GM19467 (cell line): Measurements from ENCODE around the gene TULP3.

Experiments used
- ATAC-seq: cut with Tn5 transposase; IDR thresholded peaks from one replicate; pipeline ENCODE4 v1.9.1; 2021; ENCODE audit warnings: mild to moderate bottlenecking, moderate library complexity; ENCODE audit not compliant: unreplicated experiment

TULP3 gene

DNA sequence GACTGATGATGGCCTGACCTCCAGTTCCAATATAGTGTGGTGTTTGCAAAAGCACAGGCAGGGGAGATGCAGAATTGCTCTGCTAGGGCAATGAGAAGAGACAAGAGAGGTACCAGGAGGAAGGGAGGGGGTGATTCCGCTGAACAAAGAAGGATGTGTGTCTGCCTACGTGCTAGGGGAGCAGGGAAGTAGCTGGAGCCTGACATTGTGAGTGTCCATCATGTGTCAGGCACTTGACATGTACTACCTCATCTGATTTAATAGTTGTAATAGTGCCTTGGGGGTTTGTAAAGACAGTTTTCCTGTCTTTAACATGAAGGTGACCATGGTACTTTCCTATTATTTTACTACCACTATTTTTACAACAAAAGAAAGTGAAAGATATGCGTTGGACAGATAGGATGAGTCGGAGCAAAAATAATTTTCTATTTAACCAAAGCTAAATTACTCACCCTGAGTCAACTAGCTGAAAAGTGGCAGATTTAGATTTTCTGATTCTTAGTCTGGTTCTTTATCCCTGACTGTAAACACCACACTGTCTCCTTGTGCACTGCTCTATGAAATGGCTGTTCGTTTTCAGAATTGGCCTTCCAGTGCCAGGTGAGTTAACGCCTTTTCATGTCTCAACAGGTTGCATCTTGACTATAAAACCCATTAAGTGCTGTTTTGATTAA lies 34.8 kb downstream of the TULP3 start:
- no peak for ATAC-seq

DNA sequence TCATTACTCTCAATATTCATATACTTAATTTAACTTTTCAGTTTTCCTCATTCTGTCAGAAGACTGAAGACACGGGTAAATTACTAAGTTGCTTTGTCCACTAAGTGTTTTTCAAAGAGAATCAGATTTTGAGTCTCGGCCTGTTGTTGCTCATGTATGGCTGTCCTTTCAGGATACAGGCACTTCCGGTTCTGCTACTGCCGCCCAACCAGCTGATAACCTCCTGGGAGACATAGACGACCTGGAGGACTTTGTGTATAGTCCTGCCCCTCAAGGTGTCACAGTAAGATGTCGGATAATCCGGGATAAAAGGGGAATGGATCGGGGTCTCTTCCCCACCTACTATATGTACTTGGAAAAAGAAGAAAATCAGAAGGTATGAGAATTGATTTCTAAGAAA lies 40.2 kb downstream of the TULP3 start:
- no peak for ATAC-seq

DNA sequence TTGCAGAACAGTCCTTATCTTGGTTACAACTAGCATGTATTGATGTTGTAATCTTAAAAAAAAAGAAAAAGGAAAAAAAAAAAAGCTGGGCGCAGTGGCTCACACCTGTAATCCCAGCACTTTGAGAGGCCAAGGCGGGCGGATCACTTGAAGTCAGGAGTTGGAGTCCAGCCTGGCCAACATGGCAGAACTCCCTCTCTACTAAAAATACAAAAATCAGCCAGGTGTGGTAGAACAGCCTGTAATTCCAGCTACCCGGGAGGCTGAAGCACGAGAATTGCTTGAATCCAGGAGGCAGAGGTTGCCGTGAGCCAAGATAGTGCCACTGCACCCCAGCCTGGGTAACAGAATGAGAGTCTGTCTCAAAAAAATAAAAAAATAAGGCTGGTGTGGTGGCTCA lies 42.9 kb downstream of the TULP3 start:
- no peak for ATAC-seq

DNA sequence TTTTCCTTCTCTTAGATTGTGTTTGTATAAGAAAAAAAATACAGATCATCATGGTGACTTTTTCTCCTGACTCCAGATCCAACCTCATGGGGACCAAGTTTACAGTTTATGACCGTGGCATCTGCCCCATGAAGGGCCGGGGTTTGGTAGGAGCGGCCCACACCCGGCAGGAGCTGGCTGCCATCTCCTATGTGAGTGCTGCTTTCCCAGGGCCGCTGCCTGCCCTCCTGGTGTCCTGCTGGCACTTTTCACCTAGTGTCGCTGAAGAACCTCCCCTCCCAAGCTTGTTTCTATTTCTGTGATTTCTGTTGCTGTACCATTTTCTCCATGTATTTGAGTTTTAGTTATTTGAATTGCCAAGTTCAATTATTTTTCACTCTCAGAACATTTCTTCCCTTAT lies 43.7 kb downstream of the TULP3 start:
- no peak for ATAC-seq

DNA sequence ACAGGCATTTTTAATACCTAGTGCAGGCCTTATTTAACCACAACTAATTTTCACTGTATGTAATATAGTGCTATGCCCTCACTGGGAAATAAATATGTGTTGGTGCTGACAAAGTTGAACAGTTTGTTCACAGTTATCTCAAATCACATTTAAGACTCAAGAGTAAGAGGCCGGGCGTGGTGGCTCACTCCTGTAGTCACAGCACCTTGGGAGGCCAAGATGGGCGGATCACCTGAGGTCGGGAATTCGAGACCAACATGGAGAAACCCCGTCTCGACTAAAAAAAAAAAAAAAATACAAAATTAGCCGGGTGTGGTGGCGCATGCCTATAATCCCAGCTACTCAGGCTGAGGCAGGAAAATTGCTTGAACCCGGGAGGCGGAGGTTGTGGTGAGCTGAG lies 45.6 kb downstream of the TULP3 start:
- ATAC-seq = no peak

DNA sequence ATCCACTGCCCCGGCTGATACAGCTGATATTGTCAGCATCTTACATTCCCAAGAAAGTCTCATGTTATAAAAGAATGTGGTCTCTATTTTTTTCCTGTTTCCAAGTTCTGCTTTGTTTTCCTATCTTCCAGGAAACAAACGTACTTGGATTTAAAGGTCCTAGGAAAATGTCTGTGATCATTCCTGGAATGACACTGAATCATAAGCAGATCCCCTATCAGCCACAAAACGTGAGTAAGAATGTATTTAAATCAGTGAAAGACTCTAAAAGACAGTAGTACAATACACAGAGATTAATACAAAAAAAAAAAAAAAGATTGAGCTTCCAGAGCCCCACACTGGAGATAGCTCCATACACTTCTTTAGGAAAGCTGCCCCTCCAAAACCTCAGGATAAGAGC lies 46.8 kb downstream of the TULP3 start:
- no peak for ATAC-seq

DNA sequence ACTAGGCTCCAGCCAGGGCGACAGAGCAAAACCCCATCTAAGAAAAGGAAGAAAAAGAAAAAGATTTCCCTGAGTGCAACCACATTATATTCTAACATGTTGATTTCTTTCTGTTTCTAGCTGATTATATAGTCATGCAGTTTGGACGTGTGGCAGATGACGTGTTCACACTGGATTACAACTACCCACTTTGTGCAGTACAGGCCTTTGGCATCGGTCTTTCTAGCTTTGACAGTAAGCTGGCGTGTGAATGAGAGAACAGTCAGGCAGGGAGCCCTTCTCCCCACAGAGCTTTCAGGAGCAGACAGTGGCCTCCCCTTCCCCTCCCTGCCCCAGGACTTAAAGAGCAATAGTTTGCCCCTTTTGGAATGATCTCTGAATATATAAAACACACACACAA lies 48.5 kb downstream of the TULP3 start:
- no peak for ATAC-seq

DNA sequence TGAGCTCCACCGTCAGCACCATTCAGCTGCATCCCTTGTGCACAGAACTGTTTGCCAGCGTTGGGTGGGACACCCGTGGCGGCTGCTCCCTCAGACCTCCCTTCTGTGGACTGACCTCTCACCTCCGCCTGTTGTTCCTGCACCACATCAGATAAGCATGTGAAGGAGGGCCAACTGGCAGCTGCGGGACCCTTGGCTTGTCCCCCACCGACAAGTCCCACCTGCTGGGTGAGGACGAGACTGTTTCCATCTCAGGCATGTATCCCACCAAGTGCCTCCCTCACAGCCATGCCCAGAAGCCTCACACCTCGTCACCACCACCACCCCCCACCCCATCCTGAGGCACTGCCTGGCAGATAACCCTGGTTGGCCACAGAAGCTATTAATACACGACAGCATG lies 49.9 kb downstream of the TULP3 start:
- ATAC-seq = no peak

DNA sequence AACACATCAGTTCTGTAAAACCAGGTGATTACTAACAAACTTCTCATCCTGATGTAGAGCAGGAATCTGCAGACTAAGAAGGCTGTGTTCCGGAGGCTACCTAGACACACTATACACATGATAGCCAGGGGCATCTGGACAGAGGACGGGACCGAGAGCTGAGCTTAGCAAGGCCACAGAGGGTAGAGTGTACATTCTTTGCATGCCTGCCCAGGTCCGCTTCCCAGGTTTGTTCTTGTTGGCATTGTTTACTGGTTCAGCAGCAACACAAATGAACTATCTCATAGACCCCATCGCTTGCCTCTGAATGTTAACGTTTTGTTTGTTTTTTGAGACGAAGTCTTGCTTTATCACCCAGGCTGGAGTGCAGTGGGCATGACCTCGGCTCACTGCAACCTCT lies 50.8 kb downstream of the TULP3 start:
- ATAC-seq = no peak

DNA sequence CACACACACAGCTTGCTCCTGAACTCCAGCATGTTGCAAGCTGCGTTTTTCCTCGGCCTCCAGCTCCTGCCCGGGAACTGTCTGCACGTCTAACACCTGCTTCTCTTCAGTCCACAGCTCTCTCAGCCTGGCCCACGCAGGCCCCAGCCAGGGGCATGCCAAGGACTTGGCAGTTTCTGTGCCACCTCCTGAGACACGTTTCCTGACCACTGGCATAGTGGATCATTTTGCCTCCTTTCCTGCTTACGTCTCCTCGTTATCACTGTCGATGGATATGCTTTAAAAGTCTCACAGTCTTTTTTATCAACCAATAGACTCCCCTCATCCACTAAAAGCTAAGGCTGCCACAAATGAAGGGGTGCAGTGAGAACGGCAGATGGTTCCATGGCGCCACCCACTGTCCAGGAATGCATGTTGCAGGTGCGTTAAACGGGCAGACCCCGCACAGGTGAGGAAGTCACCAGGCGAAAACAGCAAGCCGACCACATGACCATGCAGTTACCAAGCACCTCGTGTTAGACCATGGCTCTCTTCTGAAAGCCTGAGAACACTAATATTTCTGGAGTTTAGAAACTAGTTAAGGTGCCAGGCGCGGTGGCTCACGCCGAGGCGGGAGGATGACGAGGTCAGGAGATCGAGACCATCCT lies 53.8 kb downstream of the TULP3 start:
- ATAC-seq = no peak

DNA sequence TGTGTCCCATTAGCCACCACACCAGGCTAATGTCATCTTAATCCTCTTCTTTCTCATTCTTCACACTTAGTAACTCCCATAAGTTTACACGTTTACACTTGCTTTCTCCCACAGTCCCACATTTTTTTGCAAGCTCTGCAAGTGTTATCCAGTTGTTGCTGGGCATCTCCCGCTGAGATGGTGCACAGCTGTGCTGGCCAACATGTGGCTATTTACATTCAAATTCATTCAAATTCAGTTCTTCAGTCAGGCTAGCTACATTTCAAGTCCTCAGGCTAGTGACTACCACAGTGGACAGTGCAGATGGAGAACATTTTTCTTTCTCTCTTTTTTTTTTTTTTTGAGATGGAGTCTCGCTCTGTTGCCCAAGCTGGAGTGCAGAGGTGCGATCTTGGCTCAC lies 58.7 kb downstream of the TULP3 start:
- ATAC-seq = no peak

DNA sequence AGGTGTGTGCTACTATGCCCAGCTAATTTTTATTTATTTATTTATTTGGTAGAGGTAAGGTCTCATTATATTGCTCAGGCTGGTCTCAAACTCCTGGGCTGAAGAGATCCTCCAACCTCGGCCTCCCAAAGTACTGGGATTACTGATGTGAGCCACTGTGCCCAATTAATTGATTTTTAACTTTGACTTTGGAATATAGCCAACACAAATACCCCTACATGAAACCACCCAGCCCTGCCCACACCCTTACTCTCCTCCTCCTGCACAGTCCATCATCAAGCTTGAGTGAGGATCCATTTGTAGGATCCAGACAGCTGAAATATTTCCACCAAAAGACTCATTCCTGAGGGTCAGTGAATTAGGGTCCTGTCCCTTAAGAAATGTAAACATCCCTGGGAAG lies 65.2 kb downstream of the TULP3 start:
- no peak for ATAC-seq

DNA sequence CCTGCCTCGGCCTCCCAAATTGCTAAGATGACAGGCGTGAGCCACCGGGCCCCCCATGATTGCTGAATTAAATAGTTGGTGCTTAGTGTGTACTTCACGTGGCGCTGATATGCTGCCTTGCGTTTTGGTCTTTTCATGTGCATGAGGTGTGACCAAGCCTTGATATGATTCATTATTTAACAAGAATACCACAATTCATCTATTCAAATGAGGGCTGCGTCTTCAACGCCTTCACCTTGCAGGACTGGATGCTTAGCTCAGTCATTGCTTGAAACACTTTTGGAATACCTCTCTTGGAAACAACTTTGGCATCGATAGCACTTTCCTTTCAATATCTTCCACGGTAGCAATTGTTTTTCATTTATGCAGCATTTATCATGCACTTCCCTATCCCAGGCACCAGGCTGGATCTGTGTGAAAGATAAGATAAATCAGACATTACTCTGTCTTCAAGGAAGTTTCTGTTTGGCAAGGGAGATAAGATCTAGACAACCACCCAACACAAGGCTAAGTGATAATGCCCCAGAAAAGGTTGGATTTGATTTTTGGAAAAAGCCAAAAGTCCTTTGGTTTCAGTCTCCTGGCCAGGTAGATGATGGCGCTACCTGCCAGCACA lies 67.2 kb downstream of the TULP3 start:
- no peak for ATAC-seq

DNA sequence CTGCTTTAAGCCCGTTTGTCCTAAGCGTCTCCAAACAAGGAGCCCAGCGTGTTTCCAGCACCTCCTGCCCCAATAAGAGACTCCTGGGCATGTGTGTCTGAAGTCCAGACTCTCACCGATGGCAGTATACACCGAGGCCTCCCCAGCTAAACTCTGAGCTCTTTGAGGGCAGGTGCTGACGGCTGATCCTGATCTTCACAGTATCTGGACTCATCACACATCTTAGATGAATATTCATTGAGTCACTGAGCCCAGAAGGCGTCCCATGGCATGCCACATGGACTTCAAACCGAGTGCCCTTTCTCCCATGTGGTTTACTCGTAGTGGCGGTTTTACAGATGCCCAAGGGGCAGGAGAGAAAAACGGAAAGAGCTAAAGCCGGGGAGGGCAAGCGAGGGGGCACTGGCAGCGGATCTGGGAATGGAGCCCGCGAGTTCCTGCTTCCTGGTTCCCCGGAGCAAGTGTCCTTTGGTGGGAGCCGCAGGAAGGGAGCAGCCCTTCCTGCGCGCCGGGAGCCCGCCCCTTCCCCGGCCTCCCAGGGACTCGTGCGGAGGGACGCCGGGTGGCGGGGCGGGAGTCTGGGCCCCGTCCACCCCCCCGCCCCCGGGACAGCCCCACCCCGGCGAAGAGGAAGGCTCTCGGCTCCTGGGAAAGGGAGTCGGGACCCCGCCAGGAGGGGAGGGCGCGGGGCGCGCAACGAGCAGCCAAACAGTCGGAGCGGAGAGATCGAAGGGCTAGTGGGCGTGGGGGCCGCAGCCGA lies 67.9 kb downstream of the TULP3 start:
- no peak for ATAC-seq

DNA sequence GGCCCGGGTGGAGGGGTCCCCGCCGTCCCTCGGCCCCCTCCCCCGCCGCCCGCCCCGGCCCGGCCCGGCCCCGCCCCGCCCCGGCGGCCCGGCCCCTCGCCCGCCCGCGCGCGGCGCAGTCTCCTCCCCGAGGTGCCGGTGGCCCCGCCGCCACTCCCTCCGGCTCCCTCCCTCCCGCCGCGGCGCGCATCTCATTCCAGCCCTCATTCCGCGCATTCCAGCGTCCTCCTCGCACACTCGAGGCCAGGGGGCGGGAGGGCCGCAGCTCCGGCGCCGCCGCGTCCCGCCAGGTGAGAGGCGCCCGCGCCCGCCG lies 68.5 kb downstream of the TULP3 start, which contains the start of gene TEAD4:
Gene TEAD4, plus strand, starts transcription at position 206 of the 313 bp plus-strand sequence.
- ATAC-seq = no peak

DNA sequence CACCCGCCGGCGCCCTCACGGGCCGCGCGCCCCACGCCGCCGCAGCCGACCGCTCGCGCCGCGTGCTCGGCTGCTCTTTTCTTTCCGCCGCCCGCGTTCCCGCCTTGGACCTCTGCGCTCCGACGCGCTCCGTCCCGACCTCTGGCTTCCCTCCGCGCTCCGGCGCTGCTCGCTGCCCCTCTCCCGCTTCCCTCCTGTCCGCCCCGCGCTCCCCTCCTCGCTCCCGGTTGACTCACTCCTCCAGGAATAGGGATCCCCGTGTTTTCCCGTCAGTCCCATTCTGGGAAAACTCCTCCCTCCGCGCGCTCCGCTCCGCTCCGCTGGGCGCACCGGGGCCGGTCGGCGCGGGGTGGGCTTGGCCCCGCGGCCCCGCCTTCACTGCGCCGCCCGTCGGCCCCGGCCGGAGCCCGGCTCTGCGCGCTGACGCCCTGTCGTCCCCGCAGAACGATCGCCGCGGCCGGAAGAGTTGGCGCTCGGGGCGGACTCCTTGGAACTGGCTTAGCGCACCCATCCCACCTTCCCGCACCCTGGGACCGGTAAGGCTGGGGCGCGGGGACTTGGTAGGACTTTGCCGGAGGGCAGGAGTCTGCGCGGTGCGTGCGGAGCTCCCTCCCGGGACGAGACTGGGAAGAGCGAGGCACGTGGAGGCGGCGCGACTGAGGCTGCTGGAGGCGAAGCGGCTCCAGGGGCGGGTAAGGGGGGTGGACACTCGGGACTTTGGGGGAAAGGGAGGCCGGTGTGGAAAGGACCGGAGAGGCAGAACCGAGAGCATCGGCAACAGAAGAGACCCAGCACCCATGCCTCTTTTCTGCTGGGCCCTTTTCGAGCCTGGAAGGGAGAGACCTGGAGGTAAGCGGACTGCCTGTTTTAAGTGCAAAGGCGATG lies 69.1 kb downstream of the TULP3 start:
- ATAC-seq = no peak

DNA sequence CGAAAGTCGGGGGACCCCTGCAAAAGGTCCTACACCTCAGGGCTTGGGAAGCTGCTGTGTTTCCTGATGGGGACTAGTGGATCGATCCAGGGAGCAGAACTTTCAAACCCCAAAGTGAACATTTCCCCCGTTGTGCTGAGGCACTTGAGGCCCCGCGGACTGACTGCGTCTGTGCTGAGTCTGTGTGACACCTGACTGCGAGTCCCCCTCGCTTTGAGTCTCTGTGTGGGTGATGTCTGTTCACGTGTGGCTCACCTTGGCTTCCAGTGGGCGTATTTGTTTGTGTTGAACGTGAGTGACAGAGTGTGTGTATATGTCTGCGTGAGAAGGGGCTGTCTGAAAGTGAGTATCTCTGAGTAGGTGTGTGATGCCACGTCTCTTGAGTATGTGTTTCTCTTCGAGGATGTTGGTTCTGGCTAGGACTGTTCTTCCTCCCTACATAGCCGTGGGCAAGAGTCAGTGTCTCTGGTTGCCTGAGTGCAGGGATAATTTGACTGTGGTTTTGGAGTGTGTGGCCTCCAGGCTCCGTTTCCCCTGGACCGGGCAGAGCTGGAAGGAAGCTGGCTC lies 69.8 kb downstream of the TULP3 start:
- ATAC-seq = no peak

DNA sequence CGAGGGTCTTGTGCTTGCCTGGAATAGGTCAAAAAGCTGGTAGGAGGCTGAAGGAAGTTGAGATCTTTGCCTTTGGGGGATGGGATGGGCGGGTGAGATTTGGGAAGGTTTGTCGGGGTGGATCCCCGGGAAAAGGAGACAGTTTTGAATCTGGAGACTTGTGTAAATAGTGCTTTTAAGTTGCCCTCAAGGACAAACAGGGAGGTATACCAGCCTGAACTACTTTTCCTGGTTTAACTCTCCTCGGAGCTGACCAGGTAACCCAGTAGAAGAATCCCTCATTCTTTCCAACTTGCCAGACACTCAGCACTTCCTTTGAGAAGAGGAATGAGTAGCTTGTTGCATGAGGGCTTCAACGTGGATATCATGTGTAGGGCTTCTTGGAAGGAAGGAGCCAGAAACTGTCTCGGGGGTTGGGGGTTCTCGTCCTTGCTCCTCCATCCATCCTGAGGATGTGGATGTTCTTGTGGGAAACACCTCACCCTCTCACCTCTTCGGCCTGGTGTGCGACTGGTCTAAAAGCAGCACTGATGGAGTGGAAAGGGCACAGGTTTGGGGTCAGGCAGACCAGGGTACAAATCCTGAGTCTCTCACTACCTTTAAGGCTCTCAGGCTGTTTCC lies 70.4 kb downstream of the TULP3 start:
- no peak for ATAC-seq

DNA sequence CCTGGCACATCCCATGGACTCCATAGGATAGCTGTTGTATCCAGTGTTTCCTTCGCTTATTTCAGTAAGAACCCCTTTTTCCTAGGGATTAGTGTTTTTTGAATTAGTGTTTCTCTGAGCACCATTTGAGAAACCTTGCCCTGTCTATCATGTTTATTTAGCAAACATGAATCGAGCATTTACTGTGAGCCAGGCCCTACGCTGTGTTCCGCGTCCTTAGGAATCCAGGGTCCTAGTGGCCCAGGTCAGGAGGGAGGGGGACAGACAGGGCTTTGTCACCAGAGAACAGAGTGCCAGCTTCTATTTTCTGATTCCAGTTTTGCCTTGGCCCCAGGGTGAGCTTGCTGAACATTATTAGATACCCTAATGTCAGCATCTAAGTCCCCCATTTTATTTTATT lies 71.0 kb downstream of the TULP3 start:
- ATAC-seq = no peak

DNA sequence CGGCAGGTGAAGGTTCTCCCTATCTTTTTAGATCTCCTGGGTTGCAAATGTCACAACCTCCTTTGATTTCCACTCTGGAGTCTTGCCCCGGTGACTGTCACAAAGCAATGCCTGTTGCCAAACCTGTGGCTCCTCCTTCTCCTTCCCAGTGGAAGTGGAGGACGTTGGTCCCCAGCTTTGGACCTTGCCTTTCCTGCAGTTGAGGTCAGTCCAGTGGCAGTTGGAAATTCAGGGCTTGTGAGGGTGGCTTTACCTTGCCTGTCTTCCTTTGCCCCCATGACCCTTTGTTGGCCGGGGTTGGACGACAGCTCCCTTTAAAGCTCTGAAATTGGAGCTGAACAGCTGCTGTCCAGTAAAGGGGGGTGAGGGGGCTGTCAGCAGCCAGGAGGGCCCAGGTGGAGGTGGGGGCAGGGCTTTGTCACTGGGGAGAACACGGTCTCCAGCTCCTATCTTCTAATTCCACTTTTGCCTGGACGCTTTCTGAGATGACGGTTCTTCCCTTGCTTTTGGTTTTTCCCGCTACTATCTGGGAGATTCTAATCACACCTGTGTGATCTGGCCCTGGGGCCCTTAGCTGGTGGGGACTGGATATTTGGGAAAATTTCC lies 72.6 kb downstream of the TULP3 start:
- ATAC-seq = no peak
